Prostate gland (tissue), 2 donors: ENCODE data around the gene FAM13B.

Source experiments
- CTCF ChIP-seq, 4 experiments: fragments of 200-600 bp in 2 of 4; fragments of 450-650 bp in 2 of 4; sonication (generic) in 2 of 4; IDR thresholded peaks; 1 replicate in 3 of 4; 2 replicates in 1 of 4; pipeline ENCODE4 v1.5.1; 2016 to 2019; ENCODE audit warnings: antibody characterized with exemption in 4 of 4, mild to moderate bottlenecking in 2 of 4, moderate library complexity in 2 of 4
- POLR2A ChIP-seq: fragments of 450-650 bp; IDR thresholded peaks from one replicate; pipeline ENCODE4 v1.6.1; 2016; ENCODE audit warnings: antibody characterized with exemption, mild to moderate bottlenecking

GRCh38 chr5:137932800-137933199 lies 100.1 kb downstream of the FAM13B start:
- TF ChIP-seq POLR2A (no peak), CTCF (IDR thresholded peaks at IDR 0.05) (no peak)
